PC-9 (cell line): ENCODE measurements around the gene EAF1. TPM values are rescaled to one million over a fixed set of nuclear protein-coding genes. Genes with fewer than 3 reads are reported as not detected.

Experiments used
- BruUV-seq: library from RNA; stranded (reverse); fragments of 400-500 nt; replicated peaks from 2 replicates; lab custom pipeline; 2021; lab: Mats Ljungman, UMichigan
- CTCF ChIA-PET: fragments of 300-600 bp; sonication (Branson Sonifier 250); formaldehyde crosslinking; loops from one replicate; lab custom pipeline; 2022; ENCODE audit warnings: antibody characterized with exemption; lab: Charles Lee
- POLR2A ChIA-PET: fragments of 300-600 bp; sonication (Branson Sonifier 250); formaldehyde crosslinking; loops from one replicate; lab custom pipeline; 2022; ENCODE audit warnings: antibody characterized with exemption; ENCODE audit not compliant: unreplicated experiment; lab: Charles Lee
- DNase-seq, 2 experiments: peaks; one replicate each; pipeline versions ENCODE4 v3.0.0 to v3.0.0-alpha.2; 2015 to 2022; ENCODE audit warnings: mixed read lengths in 1 of 2
- H2AFZ ChIP-seq: fragments of 200-600 bp; sonication (generic); 2 replicates; pipeline ENCODE4 v1.8.1; 2017; ENCODE audit warnings: antibody characterized with exemption
- H3F3A ChIP-seq: fragments of 200-600 bp; sonication (generic); 2 replicates; pipeline ENCODE4 v1.8.1; 2017; ENCODE audit warnings: antibody characterized with exemption, mild to moderate bottlenecking, low read depth; ENCODE audit not compliant: insufficient read depth
- H3K27ac ChIP-seq: fragments of 200-600 bp; sonication (generic); 2 replicates; pipeline ENCODE4 v1.6.1; 2016; ENCODE audit warnings: mixed run types
- H3K27me3 ChIP-seq: fragments of 200-600 bp; sonication (generic); 2 replicates; pipeline ENCODE4 v1.6.1; 2016; ENCODE audit warnings: low read depth, mixed run types; ENCODE audit not compliant: insufficient read depth
- H3K36me3 ChIP-seq: fragments of 200-600 bp; sonication (generic); 2 replicates; pipeline ENCODE4 v1.6.1; 2016; ENCODE audit warnings: low read depth, mixed run types
- H3K4me1 ChIP-seq: fragments of 200-600 bp; sonication (generic); replicated peaks from 2 replicates; pipeline ENCODE4 v1.6.1; 2016; ENCODE audit warnings: mixed run types; ENCODE audit not compliant: insufficient read depth
- H3K4me2 ChIP-seq: fragments of 200-600 bp; sonication (generic); 2 replicates; pipeline ENCODE4 v1.6.1; 2017; ENCODE audit warnings: mixed run types
- H3K4me3 ChIP-seq: fragments of 200-600 bp; sonication (generic); 2 replicates; pipeline ENCODE4 v1.6.1; 2016; ENCODE audit warnings: mixed run types
- H3K79me2 ChIP-seq: fragments of 200-600 bp; sonication (generic); 2 replicates; pipeline ENCODE4 v1.6.1; 2017; ENCODE audit warnings: low read depth, mixed run types
- H3K9me2 ChIP-seq: fragments of 200-600 bp; sonication (generic); 2 replicates; pipeline ENCODE4 v1.8.1; 2017; ENCODE audit warnings: mild to moderate bottlenecking; ENCODE audit not compliant: insufficient read depth
- H3K9me3 ChIP-seq: fragments of 200-600 bp; sonication (generic); 2 replicates; pipeline ENCODE4 v1.8.1; 2016; ENCODE audit warnings: low read depth; ENCODE audit not compliant: insufficient read depth
- H4K20me1 ChIP-seq: fragments of 200-600 bp; sonication (generic); 2 replicates; pipeline ENCODE4 v1.8.1; 2017; ENCODE audit not compliant: insufficient read depth
- CTCF ChIP-seq: fragments of 200-600 bp; sonication (generic); conservative IDR thresholded peaks from 2 replicates; pipeline ENCODE4 v1.6.1; 2017; ENCODE audit warnings: mixed run types, antibody characterized with exemption, mild to moderate bottlenecking, moderate library complexity
- EZH2 ChIP-seq: fragments of 200-600 bp; sonication (generic); IDR thresholded peaks from 2 replicates; pipeline ENCODE4 v1.8.0; 2017; ENCODE audit warnings: antibody characterized with exemption, low read depth
- intact Hi-C: fragments of 100-400 bp; cut with micrococcal nuclease; formaldehyde crosslinking; loops from one replicate; pipeline ENCODE4 v1.10.0; 2022; ENCODE audit not compliant: unreplicated experiment
- total RNA-seq: library from RNA; stranded (reverse); gene quantifications from 2 replicates; pipeline ENCODE4 v1.2.3, GENCODE V29; 2021

Gene EAF1
- total RNA-seq, 1 experiment from 2014 or later: 16.4 TPM

- no peaks in the 10 kb centered on the region for H3K79me2 ChIP-seq
- intact Hi-C loops: no loop called here
- H3K9me3 ChIP-seq: no peaks in the 10 kb centered on the region
- H3K27me3 ChIP-seq: no peaks in the 10 kb centered on the region
- H3K4me2 ChIP-seq: no peak overlapping the region
- ChIA-PET CTCF (no interaction called here), POLR2A (no interaction called here)
- no peaks in the 10 kb centered on the region for H3K9me2 ChIP-seq
- no peaks in the 10 kb centered on the region for H3F3A ChIP-seq
- BruUV-seq: no TSS peak
- H2AFZ ChIP-seq: no peak overlapping the region
- no peak for TF ChIP-seq CTCF
- TF ChIP-seq EZH2: no peak
- H3K27ac ChIP-seq: no peak overlapping the region
- H3K36me3 ChIP-seq: no peaks in the 10 kb centered on the region
- H3K4me1 ChIP-seq: no peaks in the 10 kb centered on the region
- no peak overlapping the region for H3K4me3 ChIP-seq
- no peaks in the 10 kb centered on the region for H4K20me1 ChIP-seq
- no peak for DNase-seq
Observed at GRCh38 chr3:15451216-15452113, 24.1 kb downstream of the EAF1 start.

GRCh38 chr3:15452156-15452555 is 24.8 kb downstream of the EAF1 start:
- no peaks in the 10 kb centered on the region for H3K27me3 ChIP-seq
- no peaks in the 10 kb centered on the region for H3K36me3 ChIP-seq
- no peak overlapping the region for H3K27ac ChIP-seq
- no peaks in the 10 kb centered on the region for H3K9me3 ChIP-seq
- H3K9me2 ChIP-seq: no peaks in the 10 kb centered on the region
- H4K20me1 ChIP-seq: no peaks in the 10 kb centered on the region
- no peak overlapping the region for H2AFZ ChIP-seq
- ChIA-PET CTCF (no interaction called here), POLR2A (no interaction called here)
- TF ChIP-seq EZH2 (no peak), CTCF (no peak)
- no peak for DNase-seq
- no peaks in the 10 kb centered on the region for H3F3A ChIP-seq
- no peak overlapping the region for H3K4me2 ChIP-seq
- no peak overlapping the region for H3K4me3 ChIP-seq
- H3K79me2 ChIP-seq: no peaks in the 10 kb centered on the region
- no peaks in the 10 kb centered on the region for H3K4me1 ChIP-seq
- intact Hi-C loops: no loop called here
- no TSS peak for BruUV-seq

GRCh38 chr3:15452961-15453360 is 25.6 kb downstream of the EAF1 start:
- no TSS peak for BruUV-seq
- H3K27me3 ChIP-seq: no peaks in the 10 kb centered on the region
- POLR2A ChIA-PET: no interaction called here
- H3K36me3 ChIP-seq: no peaks in the 10 kb centered on the region
- no peak overlapping the region for H3K4me3 ChIP-seq
- no peaks in the 10 kb centered on the region for H4K20me1 ChIP-seq
- no peak for DNase-seq
- no peaks in the 10 kb centered on the region for H3F3A ChIP-seq
- H3K4me2 ChIP-seq: no peak overlapping the region
- CTCF ChIA-PET: no interaction called here
- intact Hi-C loops: no loop called here
- H3K79me2 ChIP-seq: no peaks in the 10 kb centered on the region
- TF ChIP-seq CTCF (no peak), EZH2 (no peak)
- no peak overlapping the region for H2AFZ ChIP-seq
- H3K4me1 ChIP-seq: no peaks in the 10 kb centered on the region
- no peaks in the 10 kb centered on the region for H3K9me2 ChIP-seq
- no peak overlapping the region for H3K27ac ChIP-seq
- H3K9me3 ChIP-seq: no peaks in the 10 kb centered on the region
